HCT116 (cell line): ENCODE data around the gene WNT2. TPM values are rescaled to one million over a fixed set of nuclear protein-coding genes. Genes with fewer than 3 reads are reported as not detected.

Experiments
- ATAC-seq: fragments of 200-7000 bp; cut with Tn5 transposase; 2 replicates; pipeline ENCODE4 v1.9.1; 2020; ENCODE audit warnings: mild to moderate bottlenecking, moderate library complexity
- BruUV-seq: library from RNA; stranded (reverse); fragments of 400-500 nt; replicated peaks from 2 replicates; lab custom pipeline; 2021; lab: Mats Ljungman, UMichigan
- CTCF ChIA-PET: fragments of 300-600 bp; sonication (Branson Sonifier 250); formaldehyde crosslinking; loops from one replicate; lab custom pipeline; 2021; ENCODE audit warnings: antibody characterized with exemption; lab: Charles Lee
- POLR2A ChIA-PET: fragments of 300-600, 350-600 bp; sonication (Branson Sonifier 250); formaldehyde crosslinking; loops from one replicate; lab custom pipeline; 2021; ENCODE audit warnings: antibody characterized with exemption; lab: Charles Lee
- RAD21 ChIA-PET, 2 experiments: fragments of 300-600 bp; sonication (Branson Sonifier 250); formaldehyde crosslinking; loops; one replicate each; lab custom pipeline; 2023; ENCODE audit warnings: low total read pairs in 2 of 2; ENCODE audit not compliant: uncharacterized antibody in 2 of 2, unreplicated experiment in 2 of 2, low non-redundant PET in 1 of 2; lab: Charles Lee
- DNase-seq: peaks from one replicate; pipeline ENCODE4 v3.0.0-alpha.2; 2010; ENCODE audit warnings: low read depth, low spot score
- H2AFZ ChIP-seq: fragments of 200-600 bp; shearing (Covaris generic), sonication (generic); 2 replicates; pipeline ENCODE4 v1.6.1; 2017; ENCODE audit warnings: low read depth, mixed run types, mixed read lengths, antibody characterized with exemption, low read length; ENCODE audit not compliant: poor library complexity, severe bottlenecking
- H3K27ac ChIP-seq: 2 replicates; pipeline ENCODE4 v1.5.1; 2012; ENCODE audit warnings: low read depth, low read length
- H3K27me3 ChIP-seq: fragments of 200-600 bp; sonication (generic); 2 replicates; pipeline ENCODE4 v1.6.1; 2016; ENCODE audit warnings: mixed run types, low read length, mixed read lengths; ENCODE audit not compliant: insufficient read depth
- H3K36me3 ChIP-seq, 2 experiments: fragments of 200-500 bp in 1 of 2; fragments of 200-600 bp in 1 of 2; sonication (Bioruptor generic) in 1 of 2; sonication (generic) in 1 of 2; 2 replicates each; pipeline versions ENCODE4 v1.5.1 to v1.6.1; 2014 to 2016; ENCODE audit warnings: low read length in 2 of 2, inconsistent platforms in 1 of 2, mixed read lengths in 1 of 2, mixed run types in 1 of 2; ENCODE audit not compliant: insufficient read depth in 2 of 2, control insufficient read depth in 1 of 2
- H3K4me1 ChIP-seq, 2 experiments: fragments of 200-600 bp in 1 of 2; sonication (generic) in 1 of 2; 2 replicates each; pipeline versions ENCODE4 v1.5.1 to v1.6.1; 2012 to 2017; ENCODE audit warnings: low read length in 2 of 2, inconsistent platforms in 1 of 2, mild to moderate bottlenecking in 1 of 2, mixed read lengths in 1 of 2, mixed run types in 1 of 2, moderate library complexity in 1 of 2; ENCODE audit not compliant: insufficient read depth in 2 of 2, control insufficient read depth in 1 of 2
- H3K4me2 ChIP-seq: fragments of 200-600 bp; sonication (generic); 2 replicates; pipeline ENCODE4 v1.6.1; 2017; ENCODE audit warnings: mixed run types, low read length, mixed read lengths
- H3K4me3 ChIP-seq, 2 experiments: fragments of 200-600 bp in 1 of 2; sonication (generic) in 1 of 2; replicated peaks in 1 of 2; 2 replicates each; pipeline ENCODE4 v1.5.1; 2011 to 2016; ENCODE audit warnings: low read length in 2 of 2, control low read depth in 1 of 2, low read depth in 1 of 2, mild to moderate bottlenecking in 1 of 2, mixed read lengths in 1 of 2, mixed run types in 1 of 2
- H3K79me2 ChIP-seq: fragments of 200-600 bp; sonication (generic); 2 replicates; pipeline ENCODE4 v1.6.1; 2017; ENCODE audit warnings: mild to moderate bottlenecking, mixed run types, low read length, moderate library complexity, mixed read lengths; ENCODE audit not compliant: insufficient read depth
- H3K9ac ChIP-seq: fragments of 200-600 bp; sonication (generic); 2 replicates; pipeline ENCODE4 v1.6.1; 2016; ENCODE audit warnings: low read length, mixed read lengths
- H3K9me2 ChIP-seq: fragments of 200-600 bp; sonication (generic), shearing (Covaris generic); 2 replicates; pipeline ENCODE4 v1.6.1; 2017; ENCODE audit warnings: mixed run types, mild to moderate bottlenecking, moderate library complexity; ENCODE audit not compliant: insufficient read depth
- H3K9me3 ChIP-seq, 2 experiments: fragments of 200-500 bp in 1 of 2; fragments of 200-600 bp in 1 of 2; sonication (Bioruptor generic) in 1 of 2; sonication (generic) in 1 of 2; 2 replicates each; pipeline ENCODE4 v1.6.1; 2014 to 2017; ENCODE audit warnings: low read length in 2 of 2, mixed read lengths in 2 of 2, inconsistent platforms in 1 of 2, low read depth in 1 of 2, mild to moderate bottlenecking in 1 of 2, mixed run types in 1 of 2, moderate library complexity in 1 of 2; ENCODE audit not compliant: control insufficient read depth in 1 of 2, insufficient read depth in 1 of 2
- H4K20me1 ChIP-seq: fragments of 200-600 bp; sonication (generic), shearing (Covaris generic); 2 replicates; pipeline ENCODE4 v1.6.1; 2017; ENCODE audit warnings: mixed run types, mild to moderate bottlenecking, moderate library complexity; ENCODE audit not compliant: insufficient read depth
- ATF3 ChIP-seq: IDR thresholded peaks from 2 replicates; pipeline ENCODE4 v1.6.1; 2012
- CEBPB ChIP-seq: IDR thresholded peaks from 2 replicates; pipeline ENCODE4 v1.6.1; 2012; ENCODE audit warnings: low read depth
- CTCF ChIP-seq, 3 experiments: fragments of 200-600 bp in 1 of 3; sonication (generic) in 1 of 3; IDR thresholded peaks in 2 of 3; conservative IDR thresholded peaks in 1 of 3; 2 replicates each; pipeline ENCODE4 v1.5.1; 2012 to 2017; ENCODE audit warnings: low read depth in 2 of 3, low read length in 2 of 3, antibody characterized with exemption in 1 of 3, borderline replicate concordance in 1 of 3, control low read depth in 1 of 3, mild to moderate bottlenecking in 1 of 3, mixed read lengths in 1 of 3, mixed run types in 1 of 3, moderate library complexity in 1 of 3; ENCODE audit not compliant: insufficient read depth in 1 of 3
- ELF1 ChIP-seq: IDR thresholded peaks from 2 replicates; pipeline ENCODE4 v1.6.1; 2012; ENCODE audit warnings: low read depth, borderline replicate concordance
- EZH2phosphoT487 ChIP-seq: fragments of 200-600 bp; IDR thresholded peaks from 2 replicates; pipeline ENCODE4 v1.6.1; 2018; ENCODE audit warnings: antibody characterized with exemption, borderline replicate concordance
- JUND ChIP-seq: IDR thresholded peaks from 2 replicates; pipeline ENCODE4 v1.6.1; 2012
- POLR2A ChIP-seq: IDR thresholded peaks from 2 replicates; pipeline ENCODE4 v1.7.0; 2011; ENCODE audit warnings: borderline replicate concordance; ENCODE audit not compliant: insufficient read depth, insufficient read length; ENCODE audit errors: extremely low read depth
- POLR2AphosphoS5 ChIP-seq: IDR thresholded peaks from 2 replicates; pipeline ENCODE4 v1.6.1; 2011; ENCODE audit warnings: mild to moderate bottlenecking, low read depth, low read length, moderate library complexity
- RAD21 ChIP-seq: IDR thresholded peaks from 2 replicates; pipeline ENCODE4 v1.6.1; 2012; ENCODE audit warnings: low read depth, mild to moderate bottlenecking
- SRF ChIP-seq: IDR thresholded peaks from 2 replicates; pipeline ENCODE4 v1.6.1; 2012; ENCODE audit warnings: low read depth
- TCF7L2 ChIP-seq: IDR thresholded peaks from 2 replicates; pipeline ENCODE4 v1.7.0; 2011; ENCODE audit warnings: borderline replicate concordance, inconsistent platforms; ENCODE audit not compliant: insufficient read depth, insufficient read length; ENCODE audit errors: extremely low read depth
- YY1 ChIP-seq: IDR thresholded peaks from 2 replicates; pipeline ENCODE4 v1.6.1; 2011; ENCODE audit warnings: low read length, low read depth, moderate library complexity, mild to moderate bottlenecking; ENCODE audit not compliant: insufficient replicate concordance; ENCODE audit errors: extremely low read depth
- ZNF274 ChIP-seq: fragments of 200-500 bp; sonication (Bioruptor generic); IDR thresholded peaks from 2 replicates; pipeline ENCODE4 v1.6.1; 2014; ENCODE audit warnings: mild to moderate bottlenecking, low read depth, low read length, inconsistent platforms
- intact Hi-C: fragments of 100-400 bp; cut with micrococcal nuclease; formaldehyde crosslinking; loops from 2 replicates; pipeline ENCODE4 v1.10.0; 2022
- total RNA-seq: library from RNA; stranded (reverse); gene quantifications from one replicate; pipeline ENCODE4 v1.2.1, GENCODE V29; 2021; ENCODE audit not compliant: unreplicated experiment
- TF ChIP-seq, protein P1 (sequence below): IDR thresholded peaks from 2 replicates; pipeline ENCODE4 v1.6.1; 2011; ENCODE audit warnings: mild to moderate bottlenecking, low read length, moderate library complexity; ENCODE audit not compliant: insufficient replicate concordance; ENCODE audit errors: extremely low read depth

WNT2 gene
- total RNA-seq, 1 experiment from 2014 or later: 0.12 TPM

DNA sequence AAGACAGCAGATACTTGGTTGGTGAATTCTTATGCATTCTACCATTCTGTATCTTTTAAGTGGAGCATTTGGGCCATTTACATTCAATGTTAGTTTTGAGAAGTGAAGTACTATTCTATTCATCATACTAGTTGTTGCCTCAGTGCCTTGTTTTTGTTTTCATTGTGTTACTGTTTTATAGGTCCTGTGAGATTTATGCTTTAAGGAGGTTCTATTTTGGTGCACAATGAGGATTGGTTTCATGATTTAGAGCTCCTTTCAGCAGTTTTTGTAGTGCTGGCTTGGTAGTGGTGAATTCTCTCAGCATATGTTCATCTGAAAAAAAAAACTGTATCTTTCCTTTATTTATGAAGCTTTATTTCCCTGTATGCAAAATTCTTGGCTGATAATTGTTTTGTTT, 23.3 kb upstream of the WNT2 start:
- no peaks in the 10 kb centered on the region for H3K79me2 ChIP-seq
- DNase-seq (no peak), ATAC-seq (no peak)
- H3K9me2 ChIP-seq: no peaks in the 10 kb centered on the region
- H3K4me3 ChIP-seq: no peak overlapping the region
- H3K27ac ChIP-seq: no peak overlapping the region
- no peak overlapping the region for H2AFZ ChIP-seq
- no peaks in the 10 kb centered on the region for H3K9me3 ChIP-seq
- intact Hi-C loops: no loop called here
- peaks cover 2 to 11% of the 10 kb centered on the region in 2 experiments; a peak in 2 of 4 replicates for H3K4me1 ChIP-seq
- CTCF ChIA-PET: no interaction called here
- no peaks in the 10 kb centered on the region for H3K36me3 ChIP-seq
- no peak overlapping the region for H3K9ac ChIP-seq
- no peak for TF ChIP-seq TCF7L2
- TF ChIP-seq ELF1: no peak
- TF ChIP-seq POLR2A: no peak
- TF ChIP-seq SRF: no peak
- TF ChIP-seq RAD21: no peak
- no peak for TF ChIP-seq POLR2AphosphoS5
- TF ChIP-seq ZNF274: no peak
- TF ChIP-seq CEBPB: no peak
- TF ChIP-seq YY1: no peak
- TF ChIP-seq EZH2phosphoT487: no peak
- TF ChIP-seq, protein P1, sequence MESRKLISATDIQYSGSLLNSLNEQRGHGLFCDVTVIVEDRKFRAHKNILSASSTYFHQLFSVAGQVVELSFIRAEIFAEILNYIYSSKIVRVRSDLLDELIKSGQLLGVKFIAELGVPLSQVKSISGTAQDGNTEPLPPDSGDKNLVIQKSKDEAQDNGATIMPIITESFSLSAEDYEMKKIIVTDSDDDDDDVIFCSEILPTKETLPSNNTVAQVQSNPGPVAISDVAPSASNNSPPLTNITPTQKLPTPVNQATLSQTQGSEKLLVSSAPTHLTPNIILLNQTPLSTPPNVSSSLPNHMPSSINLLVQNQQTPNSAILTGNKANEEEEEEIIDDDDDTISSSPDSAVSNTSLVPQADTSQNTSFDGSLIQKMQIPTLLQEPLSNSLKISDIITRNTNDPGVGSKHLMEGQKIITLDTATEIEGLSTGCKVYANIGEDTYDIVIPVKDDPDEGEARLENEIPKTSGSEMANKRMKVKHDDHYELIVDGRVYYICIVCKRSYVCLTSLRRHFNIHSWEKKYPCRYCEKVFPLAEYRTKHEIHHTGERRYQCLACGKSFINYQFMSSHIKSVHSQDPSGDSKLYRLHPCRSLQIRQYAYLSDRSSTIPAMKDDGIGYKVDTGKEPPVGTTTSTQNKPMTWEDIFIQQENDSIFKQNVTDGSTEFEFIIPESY: no peak
- TF ChIP-seq JUND: no peak
- TF ChIP-seq ATF3: no peak
- TF ChIP-seq CTCF (IDR thresholded peaks at IDR 0.05 in 2 of 3, conservative IDR thresholded peaks at IDR 0.05 in 1 of 3; ENCODE audit: borderline replicate concordance in 1 of 3, insufficient read depth in 1 of 3, low read depth in 2 of 3, low read length in 2 of 3): no peak
- BruUV-seq: no TSS peak
- H4K20me1 ChIP-seq: no peaks in the 10 kb centered on the region
- RAD21 ChIA-PET: no interaction called here
- no peak overlapping the region for H3K4me2 ChIP-seq
- H3K27me3 ChIP-seq: no peaks in the 10 kb centered on the region
- POLR2A ChIA-PET: no interaction called here
